HG03108 (cell line): ENCODE measurements around the gene RMC1.
"Not testable (repeated sequence)": the region's sequence is repeated elsewhere in the genome, so short reads cannot be mapped to it uniquely, and the experiment has no call there.

Source experiments
- ATAC-seq: cut with Tn5 transposase; IDR thresholded peaks from one replicate; pipeline ENCODE4 v1.9.1; 2021; ENCODE audit warnings: moderate library complexity; ENCODE audit not compliant: unreplicated experiment

Gene RMC1

DNA sequence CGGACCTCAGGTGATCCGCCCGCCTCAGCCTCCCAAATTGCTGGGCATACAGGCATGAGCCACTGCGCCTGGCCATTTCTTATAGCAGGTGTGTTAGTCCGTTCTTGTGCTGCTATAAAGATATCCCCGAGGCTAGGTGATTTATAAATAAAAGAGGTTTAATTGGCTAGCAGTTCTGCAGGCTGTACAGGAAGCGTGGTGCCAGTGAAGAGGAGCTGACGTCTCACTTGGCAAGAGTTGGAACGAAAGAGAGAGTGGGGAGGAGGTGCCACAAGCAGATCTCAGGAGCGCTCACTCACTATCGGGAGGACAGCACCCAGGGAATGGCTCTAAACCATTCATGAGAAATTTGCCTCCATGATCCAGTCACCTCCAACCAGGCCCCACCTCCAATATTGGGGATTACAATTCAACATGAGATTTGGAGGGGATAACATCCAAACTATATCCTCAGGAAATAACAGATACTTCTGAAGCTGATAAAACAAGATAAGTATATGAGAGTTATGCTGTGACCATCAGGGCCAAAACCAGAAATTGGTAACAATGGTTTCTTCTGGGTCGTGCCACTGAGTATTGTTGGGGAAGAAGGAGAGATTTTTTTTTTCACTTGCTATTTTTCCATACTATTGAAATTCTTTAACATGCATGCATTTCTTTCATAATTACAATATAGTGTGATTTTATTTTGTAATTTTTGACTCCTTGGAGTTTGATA is 7.4 kb upstream of the RMC1 start:
- ATAC-seq = no peak

DNA sequence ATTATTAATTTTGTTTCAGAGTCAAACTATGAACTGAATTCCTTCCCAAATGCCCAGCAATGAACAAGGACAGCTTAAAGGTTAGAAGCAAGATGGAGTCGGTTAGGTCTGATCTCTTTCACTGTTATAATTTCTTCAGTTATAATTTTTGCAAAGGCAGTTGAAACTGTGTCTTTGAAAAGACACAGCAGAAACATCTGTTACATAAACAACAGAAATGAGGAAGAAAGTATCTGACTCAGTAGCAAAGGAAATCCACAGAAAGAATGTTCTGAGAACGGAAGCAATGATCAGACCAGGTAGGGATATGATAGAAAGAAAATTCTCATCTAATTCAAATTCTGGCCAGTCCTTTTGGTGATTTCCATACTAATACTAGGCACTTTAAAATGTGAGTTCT is 5.2 kb upstream of the RMC1 start:
- no peak for ATAC-seq

DNA sequence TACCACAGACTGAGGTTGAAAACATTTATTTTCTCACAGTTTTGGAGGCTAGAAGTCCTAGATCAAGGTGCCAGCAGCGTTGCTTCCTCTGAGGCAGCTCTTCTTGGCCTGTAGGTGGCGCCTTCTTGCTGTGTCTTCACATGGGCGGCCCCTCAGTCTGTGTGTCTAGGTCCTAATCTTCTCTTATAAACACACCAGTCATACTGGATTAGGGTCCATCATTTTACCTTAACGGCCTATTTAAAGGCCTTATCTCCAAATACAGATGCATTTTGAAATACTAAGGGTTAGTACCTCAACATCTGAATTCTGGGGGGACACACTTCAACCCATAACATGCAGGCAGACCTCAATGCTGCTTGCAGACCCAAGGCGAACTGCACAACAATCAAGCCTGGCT is 4.4 kb upstream of the RMC1 start:
- no peak for ATAC-seq

DNA sequence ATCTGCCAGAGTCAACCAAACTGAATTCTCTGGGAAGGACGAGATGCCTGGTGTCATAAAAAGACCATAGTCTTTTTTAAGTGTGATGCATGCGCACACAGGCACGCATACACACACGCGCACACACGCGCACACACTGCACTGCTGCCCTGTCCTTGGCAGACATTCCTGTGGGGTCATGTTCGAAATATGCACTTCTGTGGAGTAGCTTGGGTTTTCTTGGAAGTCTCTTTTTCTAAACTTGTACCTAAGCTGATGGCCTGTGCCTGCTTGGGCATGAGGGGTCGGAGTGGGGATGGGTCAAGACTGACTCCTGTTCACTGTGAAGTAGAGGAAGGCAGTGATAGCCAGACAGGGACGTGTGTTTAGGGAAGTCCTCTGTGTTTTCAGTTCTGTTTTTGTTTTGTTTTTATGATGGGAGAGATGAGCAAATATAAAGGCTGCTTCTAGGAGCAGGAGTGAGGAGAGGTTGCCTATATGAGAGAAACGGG is 4.0 kb upstream of the RMC1 start:
- no peak for ATAC-seq

DNA sequence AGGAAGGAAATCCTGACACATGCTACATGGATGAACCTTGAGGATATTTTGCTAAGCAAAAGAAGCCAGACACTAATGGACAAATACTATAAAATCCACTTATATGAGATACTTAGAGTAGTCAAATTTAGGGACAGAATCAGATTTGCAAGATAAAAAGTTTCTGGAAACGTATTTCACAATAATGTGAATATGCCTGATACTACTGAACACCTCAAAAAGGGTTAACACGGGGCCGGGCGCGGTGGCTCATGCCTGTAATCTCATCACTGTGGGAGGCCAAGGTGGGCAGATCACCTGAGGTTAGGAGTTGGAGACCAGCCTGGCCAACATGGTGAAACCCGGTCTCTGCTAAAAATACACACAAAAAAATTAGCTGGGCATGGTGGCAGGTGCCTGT is 1.7 kb upstream of the RMC1 start:
- no peak for ATAC-seq

DNA sequence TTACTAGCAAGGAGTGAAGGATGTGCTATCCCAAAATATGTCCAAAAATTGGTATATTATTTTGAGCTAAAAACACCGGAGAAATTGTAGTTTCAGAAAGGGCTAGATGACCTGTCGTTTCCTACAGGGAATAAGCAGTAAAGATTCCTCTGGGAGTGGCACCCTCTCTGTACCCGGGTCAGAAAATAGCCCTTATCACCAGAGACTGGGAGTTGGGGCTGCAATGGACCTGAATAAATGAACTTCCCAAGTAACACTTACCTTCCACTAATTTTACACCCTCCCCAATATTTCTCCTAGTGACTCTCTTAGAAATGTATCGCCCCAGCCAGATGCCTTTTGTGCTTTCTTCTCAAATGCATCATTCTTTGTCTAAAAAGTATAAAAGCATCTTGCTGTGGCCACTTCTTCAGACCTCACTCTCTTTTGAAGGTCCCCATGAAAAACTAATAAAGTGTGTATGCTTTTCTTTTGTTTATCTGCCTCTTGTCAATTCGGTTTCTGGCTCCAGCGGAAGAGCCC is 734 bp upstream of the RMC1 start:
- ATAC-seq = no peak

DNA sequence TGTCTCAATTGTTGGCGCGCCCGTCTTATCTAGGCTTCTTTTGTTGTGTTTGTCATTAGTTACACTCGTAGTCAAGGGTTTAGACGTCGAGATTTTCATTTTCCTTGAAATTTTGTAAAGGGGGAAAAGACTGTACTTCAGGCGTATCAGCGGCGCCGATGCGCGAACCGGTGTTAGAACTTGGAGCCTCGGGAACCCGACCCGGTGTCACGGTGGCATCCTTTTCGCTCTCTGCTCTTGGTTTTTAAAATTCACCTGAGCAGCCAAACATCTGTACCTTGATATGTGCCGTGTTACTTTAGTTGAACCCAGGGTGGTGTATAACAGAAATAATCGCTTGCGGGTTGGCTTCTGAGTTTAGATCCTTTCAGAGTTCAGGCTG is 643 bp downstream of the RMC1 start:
- no peak for ATAC-seq

DNA sequence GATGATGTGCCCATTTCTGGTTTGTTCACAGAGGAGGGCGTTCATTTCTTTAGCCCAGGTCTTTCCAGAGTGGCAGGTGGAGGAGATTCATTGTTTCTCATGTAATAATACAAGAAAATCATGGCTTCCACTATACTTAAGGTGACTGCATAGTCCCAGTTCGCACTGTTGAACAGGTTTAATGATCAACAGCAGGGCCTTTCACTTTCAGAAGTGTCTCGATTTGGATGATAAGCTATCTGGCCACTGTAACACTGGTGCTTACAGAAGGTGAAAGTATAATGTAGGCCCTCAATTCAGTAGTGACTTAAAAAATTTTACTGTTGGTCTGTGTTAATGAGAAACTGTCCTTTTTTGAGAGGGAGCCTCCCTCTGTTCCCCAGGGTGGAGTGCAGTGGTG is 1.4 kb downstream of the RMC1 start:
- peak; percentile 40 for ATAC-seq

DNA sequence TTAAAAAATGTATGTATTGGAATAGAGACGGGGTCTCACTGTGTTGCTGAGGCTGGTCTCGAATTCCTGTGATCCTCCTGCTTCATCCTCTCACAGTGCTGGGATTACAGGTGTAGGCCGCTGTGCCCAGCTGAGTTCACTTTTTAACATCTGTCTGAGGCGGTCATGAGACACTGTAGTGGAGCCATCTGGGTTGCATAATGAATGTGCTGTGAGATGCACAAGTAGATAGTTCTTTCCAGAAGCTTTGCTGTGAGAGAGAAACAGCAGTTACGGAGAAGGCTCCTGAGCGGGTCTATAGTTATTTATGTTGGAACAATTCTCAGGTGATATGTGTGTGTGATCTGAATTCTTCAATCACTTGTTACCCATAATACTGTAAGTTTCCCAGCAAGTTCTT is 3.1 kb downstream of the RMC1 start:
- ATAC-seq = no peak

DNA sequence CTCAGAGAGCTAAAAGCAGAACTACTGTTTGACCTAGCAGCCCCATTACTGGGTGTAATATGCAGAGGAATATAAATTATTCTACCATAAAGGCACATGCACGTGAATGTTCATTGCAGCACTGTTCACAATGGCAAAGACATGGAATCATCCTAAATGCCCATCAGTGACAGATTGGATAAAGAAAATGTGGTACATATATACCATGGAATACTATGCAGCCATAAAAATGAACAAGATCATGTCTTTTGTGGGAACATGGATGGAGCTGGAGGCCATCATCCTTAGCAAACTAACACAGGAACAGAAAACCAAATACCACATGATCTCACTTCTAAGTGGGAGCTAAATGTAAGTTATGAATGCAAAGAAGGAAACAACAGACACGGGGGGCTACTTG is 7.6 kb downstream of the RMC1 start:
- ATAC-seq = not testable (repeated sequence)

DNA sequence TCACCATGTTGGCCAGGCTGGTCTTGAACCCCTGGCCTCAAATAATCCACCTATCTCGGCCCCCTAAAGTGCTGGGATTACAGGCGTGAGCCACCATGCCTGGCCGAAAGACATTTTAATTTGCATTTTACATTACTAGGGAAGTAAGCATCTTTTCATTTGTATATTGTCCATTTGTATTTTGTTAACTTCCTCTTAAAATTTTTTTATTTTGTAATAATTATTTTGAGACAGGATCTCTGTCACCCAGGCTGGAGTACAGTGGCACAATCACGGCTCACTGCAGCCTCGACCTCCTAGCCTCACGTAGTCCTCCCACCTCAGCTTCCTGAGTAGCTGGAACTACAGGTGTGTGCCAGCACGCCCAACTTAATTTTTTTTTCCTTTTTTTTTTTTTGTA is 8.9 kb downstream of the RMC1 start:
- not testable (repeated sequence) for ATAC-seq

DNA sequence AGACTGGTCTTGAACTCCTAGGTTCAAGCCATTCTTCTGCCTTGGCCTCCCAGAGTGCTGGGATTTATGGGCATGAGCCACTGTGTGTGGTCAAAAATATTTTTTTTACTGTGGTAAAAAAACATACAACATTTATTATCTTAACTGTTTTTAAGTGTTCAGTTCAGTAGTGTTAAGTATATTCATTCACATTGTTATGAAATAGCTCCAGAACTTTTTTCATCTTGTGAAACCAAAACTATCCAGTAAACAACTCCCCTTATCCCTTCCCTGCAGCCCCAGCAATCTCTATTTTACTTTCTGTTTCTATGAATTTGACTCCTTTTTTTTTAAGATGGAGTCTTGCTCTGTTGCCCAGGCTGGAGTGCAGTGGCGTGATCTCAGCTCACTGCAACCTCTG is 9.3 kb downstream of the RMC1 start:
- ATAC-seq = no peak

DNA sequence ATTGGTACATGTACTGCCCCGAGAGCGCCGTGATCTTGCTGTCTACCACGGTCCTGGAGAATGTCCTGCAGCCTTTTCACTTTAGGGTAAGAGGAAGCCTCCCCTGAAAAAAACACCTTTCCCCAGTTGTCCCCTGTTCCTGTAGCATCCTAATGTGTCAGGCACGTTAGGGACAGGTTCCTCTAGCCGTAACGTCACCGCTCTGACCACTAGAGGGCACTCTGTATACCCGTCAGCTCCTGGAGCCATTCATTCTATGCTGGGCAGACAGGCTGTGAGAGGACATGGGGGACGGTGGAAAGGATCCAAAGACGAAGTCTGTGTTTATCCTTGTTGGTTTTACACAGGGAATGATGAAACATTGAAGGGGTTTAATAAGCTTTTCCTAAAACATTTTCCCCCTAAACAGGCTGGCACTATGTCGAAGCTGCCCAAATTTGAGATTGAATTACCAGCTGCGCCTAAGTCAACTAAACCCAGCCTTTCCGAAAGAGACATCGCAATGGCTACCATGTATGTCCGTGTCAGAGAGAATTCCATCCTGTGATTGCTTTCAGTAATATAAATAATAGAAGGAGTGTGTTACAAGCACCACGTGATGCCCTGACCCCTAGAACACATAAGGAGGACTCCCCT is 12.7 kb downstream of the RMC1 start:
- peak; percentile 77 for ATAC-seq

DNA sequence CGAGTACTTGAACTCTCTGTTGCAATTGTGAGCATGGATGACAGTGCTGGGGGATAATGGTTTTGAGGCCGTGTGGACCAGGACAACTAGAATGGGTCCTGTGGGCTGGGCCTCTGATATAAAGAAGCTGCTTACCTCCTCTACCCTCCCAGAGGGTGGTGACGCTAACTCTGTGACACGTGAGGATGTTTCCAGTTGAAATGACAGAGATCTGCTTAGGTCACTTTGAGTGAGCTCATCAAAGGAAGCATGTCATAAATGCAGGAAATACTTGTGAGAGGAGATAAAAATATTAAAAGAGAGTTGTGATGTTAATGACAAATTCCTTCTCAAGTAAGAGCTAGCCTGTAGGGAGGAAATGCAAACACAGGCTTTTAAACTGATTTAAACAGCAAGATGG is 16.4 kb downstream of the RMC1 start:
- ATAC-seq = no peak

DNA sequence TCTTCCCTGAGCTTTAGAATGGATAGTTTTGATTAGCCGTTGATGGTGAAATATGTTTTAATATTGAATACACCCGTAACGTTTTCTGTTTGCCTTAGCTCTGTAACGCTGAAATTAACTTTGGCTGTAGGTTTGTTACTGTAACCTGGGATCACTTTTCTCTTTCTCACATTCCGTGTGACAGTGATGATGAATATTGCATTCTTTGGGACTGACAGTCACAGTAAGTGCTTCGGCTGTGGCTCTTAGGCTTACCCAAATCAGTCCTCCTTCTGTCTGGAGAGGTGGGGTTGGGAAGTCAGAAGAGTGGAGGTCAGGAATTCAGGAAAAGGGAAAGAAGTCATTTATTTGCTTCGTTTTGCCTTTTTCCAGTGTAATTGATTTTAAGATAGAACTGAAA is 18.0 kb downstream of the RMC1 start:
- no peak for ATAC-seq

DNA sequence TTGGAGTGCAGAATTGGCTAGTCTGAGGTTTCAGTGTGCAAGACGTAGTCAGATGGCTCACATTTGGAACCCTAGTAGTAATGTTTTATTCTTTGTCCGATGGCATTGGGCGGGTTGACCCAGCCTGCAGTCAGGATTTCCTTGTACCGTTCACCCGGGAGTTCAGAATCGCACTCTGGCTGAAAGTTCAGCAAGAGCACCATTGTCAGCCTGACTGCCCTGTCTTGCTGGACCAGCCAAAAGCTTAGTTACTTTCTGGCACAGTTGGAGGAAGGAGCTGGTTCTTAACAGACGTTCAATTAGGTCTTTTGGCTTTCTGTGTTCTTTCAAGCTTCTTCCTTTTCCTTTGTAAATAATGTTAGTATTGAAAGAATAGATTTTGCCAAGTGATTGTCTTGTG is 18.6 kb downstream of the RMC1 start:
- no peak for ATAC-seq

DNA sequence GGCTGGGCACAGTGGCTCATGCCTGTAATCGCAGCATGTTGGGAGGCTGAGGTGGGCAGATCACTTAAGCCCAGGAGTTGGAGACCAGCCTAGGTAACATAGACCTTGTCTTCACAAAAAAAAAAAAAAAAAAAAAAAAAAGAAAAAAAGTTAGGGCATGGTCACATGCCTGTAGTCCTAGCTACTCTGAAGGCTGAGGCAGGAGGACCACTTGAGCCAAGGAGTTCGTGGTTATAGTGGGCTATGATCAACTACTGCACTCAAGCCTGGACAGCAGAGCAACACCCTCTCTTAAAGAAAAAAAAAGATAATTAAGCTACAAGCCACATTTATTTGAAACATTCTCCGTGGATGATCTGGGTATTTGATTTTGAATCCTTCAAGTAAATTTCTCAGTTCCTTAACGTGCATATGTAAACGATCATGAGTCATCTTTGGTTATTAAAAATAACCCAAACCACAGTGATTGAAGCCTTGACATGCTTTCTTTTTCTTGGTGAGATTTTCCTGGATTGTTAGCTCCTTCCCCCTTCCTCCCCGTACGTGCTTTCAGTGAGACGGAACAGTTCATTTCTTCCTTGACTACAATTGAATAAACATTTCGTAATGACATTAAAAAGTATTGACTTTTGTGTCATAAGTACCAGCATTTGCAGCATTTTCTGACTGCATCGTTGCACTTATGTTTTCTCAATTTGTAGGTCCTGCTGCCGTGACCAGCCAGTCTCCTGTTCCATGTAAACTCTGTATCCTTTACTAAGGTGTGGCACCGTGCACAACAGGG is 20.3 kb downstream of the RMC1 start:
- no peak for ATAC-seq

DNA sequence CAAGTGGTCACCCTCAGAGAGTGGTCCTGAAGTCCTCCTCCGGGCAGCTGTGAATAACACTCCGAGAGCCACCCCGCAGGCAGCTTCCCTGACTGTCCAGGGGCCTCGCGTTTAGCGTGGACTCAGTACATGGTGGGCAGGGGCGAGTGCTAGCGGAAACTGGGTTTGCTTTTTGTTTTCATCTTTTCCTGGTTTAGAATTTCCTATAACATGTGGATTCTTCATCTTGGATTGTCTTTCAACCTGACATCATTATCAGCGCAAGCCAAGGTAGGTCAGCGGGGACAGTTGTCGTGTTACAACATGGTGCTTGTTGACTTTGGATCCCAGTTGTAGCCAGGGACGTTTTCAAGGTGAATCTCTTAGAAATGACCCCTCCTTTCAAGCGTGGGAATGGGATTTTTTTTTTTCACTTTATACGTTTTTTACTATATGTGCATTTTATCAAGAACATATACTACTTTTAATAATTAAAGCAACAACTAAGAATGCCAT is 20.9 kb downstream of the RMC1 start:
- ATAC-seq = no peak

DNA sequence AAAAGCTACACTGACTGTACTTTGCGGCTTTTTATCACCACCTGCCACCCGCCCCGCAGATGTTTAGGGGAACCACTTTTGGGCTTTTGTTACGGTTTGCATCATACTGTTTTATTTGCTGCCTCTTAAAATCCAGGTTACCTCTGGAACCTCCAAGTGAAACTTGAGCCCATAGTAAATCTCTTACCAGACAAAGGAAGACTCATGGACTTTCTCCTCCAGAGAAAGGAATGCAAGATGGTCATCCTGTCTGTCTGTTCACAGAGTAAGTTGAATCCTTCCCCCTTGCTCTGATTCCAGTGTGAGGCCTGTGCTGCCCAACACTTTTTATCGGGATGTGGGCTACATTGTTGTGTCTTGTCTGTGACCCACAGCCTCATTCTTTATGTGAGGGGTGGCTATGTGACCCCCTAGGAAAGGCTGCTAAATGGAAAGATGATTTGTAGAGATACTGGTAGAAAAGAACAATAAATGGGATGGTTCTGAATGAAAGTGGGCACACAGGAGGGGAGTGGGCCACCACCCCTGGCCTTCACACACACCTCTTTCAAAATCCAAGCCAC is 23.3 kb downstream of the RMC1 start:
- ATAC-seq = no peak

DNA sequence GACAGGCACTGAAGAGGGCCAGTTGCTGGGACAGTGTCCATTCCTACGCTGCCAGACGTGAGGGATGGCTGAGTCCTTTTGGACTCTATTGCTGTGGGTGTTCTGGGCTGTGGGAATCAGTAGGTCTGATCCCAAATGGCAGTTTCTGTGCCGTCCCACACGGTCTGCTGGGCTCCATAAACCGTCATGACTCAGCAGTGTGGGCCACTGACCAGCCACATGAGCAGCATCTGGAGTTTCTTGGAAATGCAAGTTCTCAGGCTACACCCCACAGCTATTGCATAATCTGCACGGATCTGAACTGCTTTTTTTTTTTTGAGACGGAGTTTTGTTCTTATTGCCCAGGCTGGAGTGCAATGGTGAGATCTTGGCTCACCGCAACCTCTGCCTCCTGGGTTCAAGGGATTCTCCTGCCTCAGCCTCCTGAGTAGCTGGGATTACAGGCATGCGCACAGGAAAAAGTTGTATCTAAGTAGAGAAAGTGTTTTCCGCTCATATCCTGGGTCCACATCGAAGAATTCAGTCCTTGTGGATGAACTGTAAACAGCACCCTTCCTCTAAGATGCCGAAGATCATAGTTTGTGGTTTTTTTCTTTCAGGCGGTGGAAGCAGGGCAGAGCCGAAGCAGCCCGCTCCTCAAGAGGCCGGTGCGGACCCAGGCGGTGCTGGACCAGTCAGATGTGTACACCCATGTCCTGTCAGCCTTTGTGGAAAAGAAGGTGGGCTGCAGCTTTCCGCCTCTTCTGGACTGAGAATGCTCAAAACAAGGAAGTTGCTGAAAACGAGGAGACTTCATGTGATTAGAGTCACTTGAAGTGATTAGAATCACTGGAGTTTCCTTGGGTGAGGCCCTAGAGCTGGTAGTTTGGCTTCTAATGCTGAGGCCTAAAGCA is 25.5 kb downstream of the RMC1 start:
- no peak for ATAC-seq
